NCI-H1105 (cell line): ENCODE data around the gene CIROP.

Source experiments
- DNase-seq: peaks from one replicate; lab custom pipeline; 2025; lab: John Stamatoyannopoulos, UW

The CIROP gene

DNA sequence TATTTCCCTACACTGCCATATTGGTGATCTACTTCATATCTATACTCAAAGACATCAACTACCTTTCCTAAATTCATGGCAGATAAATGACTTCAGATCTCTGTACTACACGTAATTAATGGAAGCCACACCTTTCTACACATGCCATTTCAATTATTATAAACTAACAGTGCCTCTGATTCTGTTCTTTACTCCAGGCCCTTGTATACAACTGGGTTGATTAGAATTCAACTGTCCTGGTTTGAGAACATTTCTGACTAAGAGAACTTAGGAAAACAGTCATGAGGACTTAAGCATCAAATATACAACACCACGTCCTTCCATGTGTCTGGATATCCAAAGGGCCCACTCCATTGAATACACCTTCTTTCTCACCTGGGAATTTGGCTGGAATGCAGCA lies 11.7 kb downstream of the CIROP start:
- no peak for DNase-seq

DNA sequence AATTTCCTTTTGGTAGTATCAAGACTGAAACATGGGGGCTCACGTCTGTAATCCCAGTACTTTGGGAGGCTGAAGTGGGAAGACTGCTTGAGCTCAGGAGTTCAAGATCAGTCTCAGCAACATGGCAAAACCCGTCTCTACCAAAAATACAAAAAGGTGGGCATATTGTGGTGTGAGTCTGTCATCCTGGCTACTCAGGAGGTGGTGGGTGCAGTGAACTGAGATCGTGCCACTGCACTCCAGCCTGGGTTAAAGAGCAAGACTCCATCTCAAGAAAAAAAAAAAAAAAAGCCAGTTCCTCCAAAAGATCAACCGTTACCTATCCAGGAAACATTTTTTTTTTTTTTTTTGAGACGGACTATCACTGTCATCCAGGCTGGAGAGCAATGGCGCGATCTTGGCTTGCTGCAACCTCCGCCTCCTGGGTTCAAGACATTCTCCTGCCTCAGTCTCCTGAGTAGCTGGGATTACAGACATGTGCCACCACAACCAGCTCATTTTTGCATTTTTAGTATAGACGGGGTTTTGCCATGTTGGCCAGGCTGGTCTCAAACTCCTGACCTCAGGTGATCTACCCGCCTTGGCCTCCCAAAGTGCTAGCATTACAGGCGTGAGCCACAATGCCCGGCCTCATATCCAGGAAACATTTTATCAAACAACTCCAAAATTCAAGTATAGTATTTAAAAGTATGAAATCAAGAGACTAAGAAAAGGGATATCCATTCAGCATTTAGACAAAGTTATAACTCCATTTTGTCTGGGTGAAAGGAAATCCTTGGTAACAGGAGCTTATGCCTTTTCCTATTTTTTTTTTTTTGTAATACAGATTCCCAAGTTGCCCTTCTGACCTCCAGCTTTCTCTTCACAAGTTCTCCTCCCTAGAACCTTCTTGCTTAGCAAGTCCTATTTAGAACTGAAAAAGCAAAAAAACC lies 13.2 kb downstream of the CIROP start:
- no peak for DNase-seq

DNA sequence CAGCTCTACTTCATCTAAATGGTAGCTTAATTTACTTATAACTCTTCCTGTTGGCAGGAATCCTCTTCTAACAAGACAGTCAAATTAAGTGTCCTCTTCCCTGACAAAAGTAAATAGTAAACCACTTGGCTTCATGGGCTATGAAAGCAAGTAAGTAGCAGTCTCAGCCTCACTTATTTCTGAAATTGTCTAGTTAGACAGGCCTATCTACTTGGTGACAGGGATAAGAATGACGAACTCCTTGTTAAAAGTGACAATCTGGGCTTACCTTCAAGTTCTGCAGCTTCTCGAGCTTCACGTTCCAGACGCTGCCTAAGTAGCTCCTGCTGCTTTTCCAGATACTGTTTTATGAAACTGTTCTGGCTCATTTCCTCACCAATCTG lies 14.5 kb downstream of the CIROP start:
- no peak for DNase-seq

GRCh38 chr14:23089498-23090253 lies 15.1 kb downstream of the CIROP start:
- DNase-seq = no peak

GRCh38 chr14:23086565-23086964 lies 18.2 kb downstream of the CIROP start:
- DNase-seq = no peak

GRCh38 chr14:23085458-23085857 lies 19.3 kb downstream of the CIROP start:
- DNase-seq = no peak

- DNase-seq = no peak
These were observed 24.3 kb downstream of the CIROP start for GRCh38 chr14:23080474-23080873.

- DNase-seq = no peak
These were observed 25.1 kb downstream of the CIROP start for GRCh38 chr14:23079716-23080115.

- DNase-seq = no peak
These were observed 26.1 kb downstream of the CIROP start for GRCh38 chr14:23078692-23079116.

- DNase-seq = no peak
These were observed 26.8 kb downstream of the CIROP start for GRCh38 chr14:23077962-23078361.

DNA sequence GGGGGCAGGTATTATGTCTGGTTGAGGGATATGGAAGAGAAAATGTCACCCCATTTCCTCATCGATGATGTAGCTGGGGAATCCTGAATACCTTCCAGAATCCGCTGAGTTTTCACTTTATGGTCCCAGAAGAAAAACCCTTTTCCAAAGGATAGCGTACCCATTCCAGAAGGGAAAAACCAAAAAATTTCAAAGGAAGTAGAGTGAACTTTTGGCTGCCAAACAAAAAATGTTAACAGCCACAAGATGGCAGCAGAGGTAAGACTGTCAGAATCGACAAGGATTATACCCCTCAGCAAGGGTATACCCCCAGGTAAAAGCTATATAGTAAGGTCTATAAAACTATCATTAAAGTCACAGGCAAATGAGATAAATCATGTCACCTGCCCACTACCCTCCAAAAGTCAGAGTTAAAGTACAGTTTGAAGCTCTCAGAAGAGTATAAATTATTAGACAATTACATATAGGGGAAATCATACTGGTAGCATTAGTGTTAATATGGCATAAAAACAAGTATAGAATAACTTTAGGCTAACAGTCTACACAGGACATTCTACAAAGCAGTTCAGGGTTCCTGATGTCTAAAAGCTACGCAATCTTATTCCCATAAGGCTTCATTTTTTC lies 27.9 kb downstream of the CIROP start:
- DNase-seq = no peak

DNA sequence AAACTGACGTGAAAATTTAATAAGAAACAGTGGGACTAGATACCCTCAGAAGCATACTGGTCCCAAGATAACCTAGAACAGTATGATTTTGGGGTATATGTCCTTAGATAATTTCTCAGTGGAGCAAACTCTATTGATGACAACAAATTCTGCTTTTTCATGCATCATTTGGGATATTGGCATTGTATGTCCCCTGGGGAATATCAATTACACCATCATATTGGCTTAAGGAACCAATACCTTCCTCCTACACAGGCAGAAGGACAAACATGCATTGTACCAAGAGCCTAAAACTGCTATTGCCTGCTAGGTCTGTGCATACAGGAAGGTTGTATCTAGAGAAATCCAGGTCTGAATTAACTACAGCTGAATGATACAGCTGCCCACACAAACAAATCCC lies 29.9 kb downstream of the CIROP start:
- DNase-seq = no peak

DNA sequence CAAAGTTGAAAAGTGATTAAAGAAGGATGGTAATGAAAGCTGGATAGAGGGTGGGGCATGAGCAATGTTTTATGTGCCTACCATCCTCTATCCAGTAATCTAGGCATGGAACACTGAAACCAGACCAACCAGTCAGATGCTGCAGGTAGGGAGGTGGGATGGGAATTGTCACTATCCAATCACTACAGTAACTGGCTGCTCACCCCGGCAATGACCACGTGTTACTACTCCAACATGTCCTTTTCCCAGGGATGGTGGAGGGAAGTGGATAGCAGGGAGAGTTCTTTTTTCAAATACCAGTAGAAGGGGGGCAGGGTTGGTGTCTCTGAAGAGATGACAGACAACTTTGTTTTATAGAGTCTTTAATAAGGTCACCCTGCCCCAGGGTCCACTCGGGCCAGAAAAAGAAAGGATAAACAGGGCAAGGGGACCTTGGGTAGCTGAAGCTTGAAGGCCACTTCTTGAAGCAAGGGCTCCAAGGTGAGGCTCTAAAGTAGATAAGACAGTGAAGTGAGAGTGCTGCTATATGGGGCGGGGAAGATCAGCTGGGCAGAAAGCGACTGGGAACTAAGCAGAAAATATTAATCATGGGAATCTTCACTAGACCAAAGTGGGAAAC lies 32.8 kb downstream of the CIROP start:
- no peak for DNase-seq

DNA sequence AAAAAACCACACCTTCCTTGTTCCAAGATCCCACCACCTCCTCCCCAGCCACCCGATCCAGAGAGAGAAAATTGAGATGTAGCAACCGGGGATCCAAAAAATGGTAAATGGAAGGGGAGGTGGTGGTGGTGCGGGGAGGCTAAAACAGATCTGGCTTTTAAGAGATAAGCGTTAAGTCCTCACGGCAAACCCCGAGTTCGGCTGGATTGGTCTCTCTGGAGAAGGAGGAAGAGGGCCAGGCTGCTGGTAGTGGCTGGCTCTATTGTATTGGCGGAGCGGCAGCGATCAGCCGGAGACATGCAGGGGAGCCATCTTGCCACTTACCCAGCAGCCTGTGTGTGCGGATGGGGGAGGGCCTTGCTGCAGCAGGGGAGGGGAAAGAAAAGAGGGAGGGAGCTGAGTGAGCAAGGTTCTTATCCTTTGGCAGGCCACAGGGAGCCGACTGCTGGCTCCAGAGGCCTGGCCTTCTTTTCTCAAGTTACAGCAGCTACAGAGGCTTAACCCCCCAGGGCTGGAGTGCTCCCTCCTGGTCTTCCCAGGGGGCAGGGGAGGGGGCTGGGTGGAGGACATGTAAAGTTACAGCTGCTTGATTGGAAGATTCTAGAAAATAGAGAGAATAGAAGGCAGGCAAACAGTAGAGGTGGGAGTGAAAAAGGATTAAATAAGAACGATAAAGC lies 33.4 kb downstream of the CIROP start:
- no peak for DNase-seq

GRCh38 chr14:23070262-23071129 lies 34.3 kb downstream of the CIROP start:
- no peak for DNase-seq

DNA sequence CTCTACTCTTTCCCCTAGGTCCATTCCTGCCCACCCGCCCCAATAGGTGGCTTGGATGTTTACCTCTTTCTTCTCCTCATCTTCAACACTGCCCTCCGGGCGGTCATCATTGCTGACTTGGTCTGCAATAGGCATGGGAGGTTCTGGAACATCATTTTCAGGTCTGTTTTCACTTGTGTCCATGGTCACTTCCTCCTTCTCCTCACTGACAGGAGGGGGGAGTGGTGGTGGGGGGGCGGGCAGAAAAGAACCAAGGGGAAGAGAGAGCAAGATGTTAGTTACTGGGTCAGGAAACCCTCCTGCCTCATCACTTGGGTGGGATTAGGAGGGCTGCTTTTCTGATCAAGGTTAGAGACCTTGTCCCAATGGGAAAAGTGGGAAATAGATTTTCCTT lies 35.4 kb downstream of the CIROP start:
- no peak for DNase-seq

- DNase-seq = no peak
These were observed 35.9 kb downstream of the CIROP start for GRCh38 chr14:23068789-23069412.

GRCh38 chr14:23067847-23068788 lies 36.7 kb downstream of the CIROP start:
- DNase-seq = no peak
